Ovary (tissue), 3 donors: Measurements from ENCODE around the gene TSPAN14.

ENCODE experiments used
- CTCF ChIP-seq, 3 donors: fragments of 450-650 bp in 2 of 3; fragments of 200-600 bp in 1 of 3; IDR thresholded peaks; one replicate each; pipeline versions ENCODE4 v1.5.1 to v1.8.0; 2016 to 2022; ENCODE audit warnings: antibody characterized with exemption in 3 of 3, mild to moderate bottlenecking in 1 of 3
- EP300 ChIP-seq: sonication (generic); formaldehyde crosslinking; IDR thresholded peaks from one replicate; pipeline ENCODE4 v1.6.1; 2017; ENCODE audit warnings: antibody characterized with exemption
- POLR2A ChIP-seq: fragments of 450-650 bp; IDR thresholded peaks from one replicate; pipeline ENCODE4 v1.6.1; 2017; ENCODE audit warnings: antibody characterized with exemption, mild to moderate bottlenecking, moderate library complexity
- donor health status: DM: no; HTN: no; CAD: no.

- TF ChIP-seq CTCF (IDR thresholded peaks at IDR 0.05) (no peak), POLR2A (peak; percentile 32), EP300 (no peak)
Measured at GRCh38 chr10:80498078-80498832, 44.1 kb downstream of the TSPAN14 start.
